Pancreas (tissue), 10 donors: ENCODE measurements around the gene GPC6. TPM values are rescaled to one million over a fixed set of nuclear protein-coding genes. Genes with fewer than 3 reads are reported as not detected.
A peak's percentile ranks its signal among the peaks of the same experiment; 100 is the strongest.

Experiments
- ATAC-seq, 4 donors: fragments of 200-7000 bp; cut with Tn5 transposase; one replicate each; pipeline versions ENCODE4 v1.8.0 to v1.9.1; 2020; ENCODE audit warnings: mild to moderate bottlenecking in 4 of 4, moderate library complexity in 4 of 4
- DNase-seq, 6 donors: peaks; one replicate each; pipeline ENCODE4 v3.0.0-alpha.2; 2020
- FAIRE-seq: peaks from 2 replicates; lab custom pipeline; 2012; peaks lifted over from hg19 to GRCh38; lab: Jason Lieb, UNC
- H3K27ac ChIP-seq, 4 donors: fragments of 200-600 bp; sonication (generic); 1 replicate in 3 of 4; 2 replicates in 1 of 4; pipeline versions ENCODE4 v1.5.0 to v1.8.0; 2020
- H3K27me3 ChIP-seq, 4 donors: fragments of 200-600 bp; one replicate each; pipeline ENCODE4 v1.8.0; 2021
- H3K36me3 ChIP-seq, 3 donors: fragments of 200-600 bp; sonication (generic) in 1 of 3; one replicate each; pipeline versions ENCODE4 v1.5.0 to v1.8.0; 2020 to 2021
- H3K4me1 ChIP-seq, 3 donors: fragments of 200-600 bp; one replicate each; pipeline ENCODE4 v1.8.0; 2021
- H3K4me3 ChIP-seq, 4 donors: fragments of 200-600 bp; sonication (generic) in 2 of 4; one replicate each; pipeline versions ENCODE4 v1.5.0 to v1.8.0; 2020 to 2021
- H3K9me3 ChIP-seq, 4 donors: fragments of 200-600 bp; one replicate each; pipeline ENCODE4 v1.8.0; 2021
- CTCF ChIP-seq, 4 donors: fragments of 200-600 bp; sonication (generic) in 3 of 4; IDR thresholded peaks; one replicate each; pipeline versions ENCODE4 v1.5.0 to v1.8.0; 2021; ENCODE audit warnings: antibody characterized with exemption in 4 of 4
- WGBS, 2 donors: extraction: QIAGEN DNeasy Blood & Tissue Kit; methylation state at CpG; one replicate each; pipeline ENCODE4 v1.1.7; 2013; 5-methylcytosine and 5-hydroxymethylcytosine counted together
- intact Hi-C, 3 donors: fragments of 100-400 bp; cut with DNase I; formaldehyde crosslinking; loops; one replicate each; pipeline versions ENCODE4 v1.11.1 to v1.14.2; 2022
- polyA plus RNA-seq, 2 donors: library from polyadenylated mRNA; stranded (reverse); fragments of 200-250 nt; gene quantifications; one replicate each; pipeline ENCODE4 v1.2.3, GENCODE V29; 2013
- total RNA-seq, 6 donors: library from RNA; stranded (reverse); fragmentation: NEBNext Ultra II Directional in 4 of 6; extraction: Animal tissue kit (Norgen Biotek cat#: 25700) in 4 of 6; gene quantifications; one replicate each; pipeline versions ENCODE4 v1.2.1 to v1.2.4, GENCODE V29; 2021 to 2023
- donor health status: healthy with polysubstance abuse.
- donor health status: DM: no; HTN: no; CAD: no; lungs with moderate emphysema.
- donor health status: DM: no; HTN: no; CAD: no.
- donor health status: control.
- donor health status: control.
- donor health status: Bipolar disorder and iron deficiency.
- donor health status: DM: yes; HTN: yes; CAD: no.
- donor health status: DM: no; HTN: no; CAD: no.
- donor health status: DM: no; HTN: no; CAD: no.
- donor health status: DM: yes; HTN: yes; CAD: no.

GPC6 gene
- total and polyA plus RNA-seq, 8 donors: 0.23 to 3.3 (median 1.2) TPM

GRCh38 chr13:94324767-94325540 lies 1098.3 kb downstream of the GPC6 start:
- Histone ChIP-seq H3K4me1 (peaks cover 0 to 3% (median 0%) of the 10 kb centered on the region in 3 donors), H3K9me3 (no peaks in the 10 kb centered on the region), H3K36me3 (no peaks in the 10 kb centered on the region), H3K4me3 (no peak overlapping the region), H3K27me3 (no peaks in the 10 kb centered on the region), H3K27ac (no peak overlapping the region)
- no peak for TF ChIP-seq CTCF (IDR thresholded peaks at IDR 0.05)
- ATAC-seq (no peak), FAIRE-seq (no peak), DNase-seq (no peak)
- WGBS, 2 donors: 81 to 87% methylated on average over 14 of the region's 14 CpGs
- intact Hi-C loops: no loop called here

DNA sequence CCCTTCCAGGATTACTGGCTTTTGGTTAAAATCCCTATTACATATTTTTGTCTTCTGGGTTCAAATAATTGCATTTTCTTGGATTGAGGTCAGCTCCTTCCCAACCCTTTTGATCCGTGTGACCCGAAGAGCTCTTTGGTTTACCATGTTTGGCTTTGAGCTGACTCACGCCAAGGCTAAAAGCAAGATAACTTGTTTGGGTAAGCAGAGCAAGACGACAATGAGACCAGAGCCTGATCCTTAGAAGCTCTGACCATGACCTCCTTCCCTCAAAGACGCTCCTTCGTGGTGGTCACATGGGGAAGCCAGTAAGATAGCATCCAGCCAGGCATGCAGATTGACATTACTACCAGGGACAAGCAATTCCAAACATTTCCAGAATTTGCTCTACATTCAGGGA lies 1099.0 kb downstream of the GPC6 start:
- H3K4me3 ChIP-seq: no peak overlapping the region
- no peaks in the 10 kb centered on the region for H3K36me3 ChIP-seq
- no peak overlapping the region for H3K27ac ChIP-seq
- no peak for TF ChIP-seq CTCF (IDR thresholded peaks at IDR 0.05)
- FAIRE-seq (no peak), DNase-seq (no peak), ATAC-seq (peak in 1 of 4 donors; percentile 22)
- intact Hi-C loops: no loop called here
- peaks cover 0 to 5% (median 0%) of the 10 kb centered on the region in 3 donors for H3K4me1 ChIP-seq
- H3K27me3 ChIP-seq: no peaks in the 10 kb centered on the region
- no peaks in the 10 kb centered on the region for H3K9me3 ChIP-seq
- 63 to 82% methylated on average over 6 of the region's 6 CpGs for WGBS, 2 donors

DNA sequence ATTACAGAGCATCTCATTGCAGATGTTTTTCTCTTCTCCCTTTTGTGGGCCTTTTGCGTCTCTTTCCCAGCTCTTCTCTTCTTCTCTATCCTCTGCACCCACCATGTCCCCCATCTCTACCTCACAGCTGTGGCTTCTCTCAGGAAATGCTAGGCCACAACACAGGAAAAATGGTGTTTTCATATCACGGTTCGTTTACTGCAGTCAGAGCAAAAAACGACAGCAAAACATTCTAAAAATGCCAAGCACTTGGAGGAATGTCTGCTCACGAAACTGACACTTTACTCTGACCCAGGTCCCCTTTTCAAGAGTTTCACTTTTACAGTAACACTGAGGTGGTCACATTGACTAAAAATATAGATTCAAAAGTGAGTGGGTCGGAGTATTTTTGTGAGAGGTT lies 1100.7 kb downstream of the GPC6 start:
- Histone ChIP-seq H3K4me1 (peaks cover 0 to 5% (median 0%) of the 10 kb centered on the region in 3 donors), H3K4me3 (no peak overlapping the region), H3K36me3 (no peaks in the 10 kb centered on the region), H3K27me3 (no peaks in the 10 kb centered on the region), H3K9me3 (no peaks in the 10 kb centered on the region), H3K27ac (no peak overlapping the region)
- no peak for ATAC-seq
- TF ChIP-seq CTCF (IDR thresholded peaks at IDR 0.05): no peak
- intact Hi-C loops: no loop called here
- DNase-seq: no peak
- WGBS, 2 donors: 64 to 68% methylated on average over 5 to 6 of the region's 6 CpGs
- FAIRE-seq: no peak

- TF ChIP-seq CTCF (IDR thresholded peaks at IDR 0.05): no peak
- intact Hi-C loops: no loop called here
- no peak for ATAC-seq
- 81% methylated on average over 13 of the region's 13 CpGs for WGBS, 2 donors
- Histone ChIP-seq H3K27ac (peak overlapping the region in 1 of 4 donors; percentile 4), H3K9me3 (no peaks in the 10 kb centered on the region), H3K27me3 (no peaks in the 10 kb centered on the region), H3K4me3 (no peak overlapping the region), H3K36me3 (no peaks in the 10 kb centered on the region), H3K4me1 (peaks cover 0 to 5% (median 0%) of the 10 kb centered on the region in 3 donors)
- DNase-seq: no peak
- FAIRE-seq: no peak
Observed at GRCh38 chr13:94328381-94329041, 1101.9 kb downstream of the GPC6 start.
